GM23338 (cell line): ENCODE measurements around the gene PHAX. TPM values are rescaled to one million over a fixed set of nuclear protein-coding genes. Genes with fewer than 3 reads are reported as not detected.

ENCODE experiments used
- ATAC-seq: fragments of 200-7000 bp; cut with Tn5 transposase; 3 replicates; pipeline ENCODE4 v1.9.1; 2020
- DNase-seq: peaks from one replicate; pipeline ENCODE4 v3.0.0-alpha.2; 2015; ENCODE audit warnings: low spot score
- H2AFZ ChIP-seq: fragments of 200-600 bp; sonication (generic); 2 replicates; pipeline ENCODE4 v1.8.0; 2016; ENCODE audit warnings: antibody characterized with exemption, mild to moderate bottlenecking, moderate library complexity
- H3F3A ChIP-seq: fragments of 200-600 bp; sonication (generic); replicated peaks from 2 replicates; pipeline ENCODE4 v1.8.0; 2017; ENCODE audit warnings: antibody characterized with exemption, mixed run types, low read depth
- H3K27ac ChIP-seq: fragments of 200-600 bp; sonication (generic); 2 replicates; pipeline ENCODE4 v1.6.1; 2016; ENCODE audit warnings: low read depth
- H3K27me3 ChIP-seq: fragments of 200-600 bp; sonication (generic); 2 replicates; pipeline ENCODE4 v1.8.0; 2016; ENCODE audit warnings: mild to moderate bottlenecking, mixed run types, moderate library complexity; ENCODE audit not compliant: insufficient read depth
- H3K36me3 ChIP-seq: fragments of 200-600 bp; sonication (generic); 2 replicates; pipeline ENCODE4 v1.8.0; 2016; ENCODE audit warnings: mild to moderate bottlenecking; ENCODE audit not compliant: insufficient read depth
- H3K4me1 ChIP-seq: fragments of 200-600 bp; sonication (generic); 2 replicates; pipeline ENCODE4 v1.8.0; 2016; ENCODE audit warnings: mild to moderate bottlenecking, moderate library complexity; ENCODE audit not compliant: insufficient read depth
- H3K4me2 ChIP-seq: fragments of 200-600 bp; sonication (generic); 2 replicates; pipeline ENCODE4 v1.7.1; 2017; ENCODE audit warnings: mixed run types
- H3K4me3 ChIP-seq: fragments of 200-600 bp; sonication (generic); 2 replicates; pipeline ENCODE4 v1.6.1; 2016; ENCODE audit warnings: mixed run types
- H3K79me2 ChIP-seq: fragments of 200-600 bp; sonication (generic); replicated peaks from 2 replicates; pipeline ENCODE4 v1.8.0; 2017; ENCODE audit warnings: mild to moderate bottlenecking; ENCODE audit not compliant: insufficient read depth
- H3K9me2 ChIP-seq: fragments of 200-600 bp; sonication (generic); 2 replicates; pipeline ENCODE4 v1.8.0; 2017; ENCODE audit not compliant: insufficient read depth
- H4K20me1 ChIP-seq: fragments of 200-600 bp; sonication (generic); replicated peaks from 2 replicates; pipeline ENCODE4 v1.8.0; 2017; ENCODE audit warnings: mild to moderate bottlenecking; ENCODE audit not compliant: insufficient read depth
- H3K27ac Mint-ChIP-seq: 2 replicates; pipeline ENCODE4 v1.8.0; 2020; ENCODE audit warnings: inconsistent platforms, mild to moderate bottlenecking, moderate library complexity, mixed read lengths
- H3K27me3 Mint-ChIP-seq: 3 replicates; pipeline ENCODE4 v1.8.0; 2022; ENCODE audit warnings: low read depth, mild to moderate bottlenecking, moderate library complexity, mixed read lengths, inconsistent platforms; ENCODE audit not compliant: insufficient read depth, poor library complexity
- H3K36me3 Mint-ChIP-seq: 3 replicates; pipeline ENCODE4 v1.8.0; 2021; ENCODE audit warnings: low read depth, mild to moderate bottlenecking, inconsistent platforms, moderate library complexity, mixed read lengths
- H3K4me1 Mint-ChIP-seq: 3 replicates; pipeline ENCODE4 v1.8.0; 2020; ENCODE audit warnings: mild to moderate bottlenecking, inconsistent platforms, mixed read lengths
- H3K4me3 Mint-ChIP-seq: 3 replicates; pipeline ENCODE4 v1.8.0; 2021; ENCODE audit warnings: moderate library complexity, mild to moderate bottlenecking, inconsistent platforms, mixed read lengths
- H3K9me3 Mint-ChIP-seq: 3 replicates; pipeline ENCODE4 v1.8.0; 2020; ENCODE audit warnings: moderate library complexity, mild to moderate bottlenecking, inconsistent platforms, mixed read lengths
- CTCF ChIP-seq, 2 experiments: fragments of 200-600 bp in 1 of 2; sonication (generic) in 1 of 2; conservative IDR thresholded peaks; 2 replicates each; pipeline versions ENCODE4 v1.5.1 to v1.6.1; 2016 to 2017; ENCODE audit warnings: antibody characterized with exemption in 2 of 2, low read depth in 2 of 2, mild to moderate bottlenecking in 2 of 2, moderate library complexity in 1 of 2
- EZH2 ChIP-seq: fragments of 200-600 bp; sonication (generic); IDR thresholded peaks from one replicate; pipeline ENCODE4 v1.8.0; 2017; ENCODE audit warnings: antibody characterized with exemption, mild to moderate bottlenecking, low read depth; ENCODE audit not compliant: unreplicated experiment
- EZH2phosphoT487 ChIP-seq: fragments of 200-600 bp; sonication (generic); IDR thresholded peaks from one replicate; pipeline ENCODE4 v1.8.1; 2018; ENCODE audit warnings: antibody characterized with exemption; ENCODE audit not compliant: unreplicated experiment
- JUNB ChIP-seq: IDR thresholded peaks from one replicate; pipeline ENCODE4 v1.6.1; 2016; ENCODE audit warnings: antibody characterized with exemption; ENCODE audit not compliant: unreplicated experiment
- NANOG ChIP-seq: IDR thresholded peaks from 2 replicates; pipeline ENCODE4 v1.6.1; 2016; ENCODE audit warnings: antibody characterized with exemption, borderline replicate concordance
- POLR2AphosphoS5 ChIP-seq: IDR thresholded peaks from 2 replicates; pipeline ENCODE4 v1.6.1; 2016; ENCODE audit warnings: antibody characterized with exemption, low read depth
- REST ChIP-seq: IDR thresholded peaks from one replicate; pipeline ENCODE4 v1.6.1; 2018; ENCODE audit warnings: antibody characterized with exemption; ENCODE audit not compliant: unreplicated experiment
- STAT1 ChIP-seq: IDR thresholded peaks from one replicate; pipeline ENCODE4 v1.6.1; 2016; ENCODE audit warnings: antibody characterized with exemption; ENCODE audit not compliant: unreplicated experiment
- ZNF331 ChIP-seq: fragments of 250-450 bp; sonication (Bioruptor Pico); IDR thresholded peaks from 2 replicates; pipeline ENCODE4 v1.5.0; 2020; ENCODE audit warnings: low read depth, mild to moderate bottlenecking, moderate library complexity
- ZNF462 ChIP-seq: fragments of 250-450 bp; sonication (Bioruptor Pico); IDR thresholded peaks from 2 replicates; pipeline ENCODE4 v1.5.0; 2020; ENCODE audit warnings: mild to moderate bottlenecking, moderate library complexity
- polyA plus RNA-seq: library from polyadenylated mRNA; unstranded; fragments of >200 nt; fragmentation: Nextera tagmentation; extraction: Ambion mirVana; gene quantifications from 2 replicates; pipeline ENCODE4 v1.2.1, GENCODE V29; 2016
- total RNA-seq: library from RNA; depleted of rRNA; stranded (reverse); fragments of >200 nt; shearing (Covaris generic); gene quantifications from 2 replicates; pipeline ENCODE4 v1.2.3, GENCODE V29; 2014

Gene PHAX
- total and polyA plus RNA-seq, 2 experiments from 2014 or later: 75.9 to 140 TPM

GRCh38 chr5:126674145-126674544 lies 73.4 kb downstream of the PHAX start (continued):
- TF ChIP-seq ZNF462 (CRISPR knock-in tag) (no peak), CTCF (conservative IDR thresholded peaks at IDR 0.05; ENCODE audit: low read depth in 2 of 2) (no peak), ZNF331 (CRISPR knock-in tag) (no peak), STAT1 (no peak), EZH2phosphoT487 (no peak)

GRCh38 chr5:126675338-126675737 lies 74.6 kb downstream of the PHAX start:
- Histone ChIP-seq H3K4me2 (peak overlapping the region; percentile 70; the same call in 1 of the 2 replicates), H3K27me3 (no peaks in the 10 kb centered on the region), H3K4me1 (peaks cover 31% of the 10 kb centered on the region), H3K79me2 (no peaks in the 10 kb centered on the region), H3F3A (no peaks in the 10 kb centered on the region), H3K9me2 (no peaks in the 10 kb centered on the region), H3K4me3 (no peak overlapping the region), H3K36me3 (0 out of 2 replicates have a peak, but pooled peaks cover under 1% of the 10 kb centered on the region), H4K20me1 (no peaks in the 10 kb centered on the region), H3K27ac (peak overlapping the region; percentile 77), H2AFZ (no peak overlapping the region)
- ATAC-seq: peak; percentile 17
- no peak overlapping the region for H3K27ac Mint-ChIP-seq
- no peak for DNase-seq
- H3K4me1 Mint-ChIP-seq: peaks cover 48% of the 10 kb centered on the region
- no peaks in the 10 kb centered on the region for H3K9me3 Mint-ChIP-seq
- peaks cover 3% of the 10 kb centered on the region; the same call in 1 of the 3 replicates for H3K36me3 Mint-ChIP-seq
- no peak overlapping the region for H3K4me3 Mint-ChIP-seq
- H3K27me3 Mint-ChIP-seq: peaks cover 7% of the 10 kb centered on the region
- TF ChIP-seq JUNB: no peak
- no peak for TF ChIP-seq EZH2
- no peak for TF ChIP-seq NANOG
- TF ChIP-seq STAT1: no peak
- no peak for TF ChIP-seq CTCF (conservative IDR thresholded peaks at IDR 0.05; ENCODE audit: low read depth in 2 of 2)
- TF ChIP-seq REST: no peak
- TF ChIP-seq POLR2AphosphoS5: no peak
- no peak for TF ChIP-seq ZNF331 (CRISPR knock-in tag)
